Neural progenitor cell (in vitro differentiated cells): ENCODE measurements around the gene NAV1. TPM values are rescaled to one million over a fixed set of nuclear protein-coding genes. Genes with fewer than 3 reads are reported as not detected.

Source experiments
- DNase-seq: peaks from one replicate; pipeline ENCODE4 v3.0.0-alpha.2; 2016; ENCODE audit warnings: low spot score
- H2AFZ ChIP-seq: fragments of 200-600 bp; sonication (generic); replicated peaks from 2 replicates; pipeline ENCODE4 v1.6.1; 2016; ENCODE audit warnings: antibody characterized with exemption
- H3F3A ChIP-seq: fragments of 200-600 bp; sonication (generic); 2 replicates; pipeline ENCODE4 v1.6.1; 2016; ENCODE audit warnings: antibody characterized with exemption, low read depth
- H3K27ac ChIP-seq: fragments of 200-600 bp; sonication (generic); 2 replicates; pipeline ENCODE4 v1.5.1; 2016; ENCODE audit warnings: mild to moderate bottlenecking
- H3K27me3 ChIP-seq: fragments of 200-600 bp; sonication (generic); 2 replicates; pipeline ENCODE4 v1.6.1; 2016; ENCODE audit warnings: mild to moderate bottlenecking, moderate library complexity
- H3K36me3 ChIP-seq: fragments of 200-600 bp; sonication (generic); 2 replicates; pipeline ENCODE4 v1.5.1; 2016
- H3K4me1 ChIP-seq: fragments of 200-600 bp; sonication (generic); 2 replicates; pipeline ENCODE4 v1.6.1; 2016; ENCODE audit warnings: mixed run types
- H3K4me2 ChIP-seq: fragments of 200-600 bp; sonication (generic); 2 replicates; pipeline ENCODE4 v1.6.1; 2016
- H3K4me3 ChIP-seq: fragments of 200-600 bp; sonication (generic); 2 replicates; pipeline ENCODE4 v1.5.1; 2016
- H3K79me2 ChIP-seq: fragments of 200-600 bp; sonication (generic); 2 replicates; pipeline ENCODE4 v1.6.1; 2016; ENCODE audit warnings: low read depth
- H3K9ac ChIP-seq: fragments of 200-600 bp; sonication (generic); 2 replicates; pipeline ENCODE4 v1.6.1; 2016
- H3K9me3 ChIP-seq: fragments of 200-600 bp; sonication (generic); 2 replicates; pipeline ENCODE4 v1.5.1; 2016; ENCODE audit warnings: low read depth
- H4K20me1 ChIP-seq: fragments of 200-600 bp; sonication (generic); 2 replicates; pipeline ENCODE4 v1.6.1; 2016; ENCODE audit warnings: low read depth
- H3K27ac Mint-ChIP-seq: 3 replicates; pipeline ENCODE4 v1.8.0; 2021; ENCODE audit warnings: mixed read lengths
- H3K27me3 Mint-ChIP-seq: 2 replicates; pipeline ENCODE4 v1.8.0; 2022; ENCODE audit warnings: low read depth, mild to moderate bottlenecking, inconsistent platforms, moderate library complexity, mixed read lengths; ENCODE audit not compliant: insufficient read depth
- H3K36me3 Mint-ChIP-seq: 3 replicates; pipeline ENCODE4 v1.8.0; 2021; ENCODE audit warnings: mixed read lengths
- H3K4me1 Mint-ChIP-seq: 3 replicates; pipeline ENCODE4 v1.8.0; 2021; ENCODE audit warnings: mixed read lengths
- H3K4me3 Mint-ChIP-seq: 3 replicates; pipeline ENCODE4 v1.8.0; 2021; ENCODE audit warnings: mild to moderate bottlenecking, moderate library complexity, mixed read lengths
- H3K9me3 Mint-ChIP-seq: 3 replicates; pipeline ENCODE4 v1.8.0; 2020; ENCODE audit warnings: mixed read lengths
- CTCF ChIP-seq: fragments of 200-600 bp; sonication (generic); IDR thresholded peaks from 2 replicates; pipeline ENCODE4 v1.5.1; 2017; ENCODE audit warnings: antibody characterized with exemption, mild to moderate bottlenecking
- EZH2 ChIP-seq: fragments of 200-600 bp; sonication (generic); IDR thresholded peaks from 2 replicates; pipeline ENCODE4 v1.6.1; 2017; ENCODE audit warnings: antibody characterized with exemption, mild to moderate bottlenecking, moderate library complexity
- EZH2phosphoT487 ChIP-seq: fragments of 200-600 bp; sonication (generic); IDR thresholded peaks from 2 replicates; pipeline ENCODE4 v1.6.1; 2017; ENCODE audit warnings: antibody characterized with exemption
- total RNA-seq: library from RNA; depleted of rRNA; stranded (reverse); fragments of >200 nt; gene quantifications from 2 replicates; pipeline ENCODE4 v1.2.3, GENCODE V29; 2015; ENCODE audit warnings: low replicate concordance

Gene NAV1
- total RNA-seq, 1 donor from 2014 or later, result 60.7 TPM

GRCh38 chr1:201504799-201505502 lies 34.0 kb upstream of the NAV1 start:
- Histone ChIP-seq H3K9ac (no peak overlapping the region), H3K9me3 (no peaks in the 10 kb centered on the region), H3K4me2 (peak overlapping the region; percentile 48), H2AFZ (no peak overlapping the region), H4K20me1 (no peaks in the 10 kb centered on the region), H3F3A (peaks cover 33% of the 10 kb centered on the region), H3K4me1 (peaks cover 41% of the 10 kb centered on the region), H3K27ac (no peak overlapping the region), H3K36me3 (no peaks in the 10 kb centered on the region), H3K79me2 (no peaks in the 10 kb centered on the region), H3K27me3 (peaks cover 41% of the 10 kb centered on the region), H3K4me3 (no peak overlapping the region)
- Mint-ChIP-seq H3K4me3 (no peak overlapping the region), H3K4me1 (peaks cover 48% of the 10 kb centered on the region), H3K27ac (peak overlapping the region; percentile 30), H3K27me3 (peaks cover 5% of the 10 kb centered on the region), H3K9me3 (no peaks in the 10 kb centered on the region), H3K36me3 (no peaks in the 10 kb centered on the region)
- DNase-seq, result no peak
- no peak for TF ChIP-seq CTCF
- no peak for TF ChIP-seq EZH2phosphoT487
- no peak for TF ChIP-seq EZH2

GRCh38 chr1:201505503-201505890 lies 33.4 kb upstream of the NAV1 start:
- Histone ChIP-seq H3K4me2 (peak overlapping the region; percentile 48), H4K20me1 (no peaks in the 10 kb centered on the region), H3K9ac (no peak overlapping the region), H3K9me3 (no peaks in the 10 kb centered on the region), H3K27ac (no peak overlapping the region), H2AFZ (no peak overlapping the region), H3K4me1 (peaks cover 36% of the 10 kb centered on the region), H3K27me3 (peaks cover 45% of the 10 kb centered on the region), H3F3A (peaks cover 27% of the 10 kb centered on the region), H3K4me3 (no peak overlapping the region), H3K36me3 (no peaks in the 10 kb centered on the region), H3K79me2 (no peaks in the 10 kb centered on the region)
- TF ChIP-seq EZH2phosphoT487, result no peak
- no peak for TF ChIP-seq CTCF
- TF ChIP-seq EZH2, result no peak
- Mint-ChIP-seq H3K4me1 (peaks cover 43% of the 10 kb centered on the region), H3K9me3 (no peaks in the 10 kb centered on the region), H3K27me3 (peaks cover 5% of the 10 kb centered on the region), H3K36me3 (no peaks in the 10 kb centered on the region), H3K27ac (peak overlapping the region; percentile 30), H3K4me3 (no peak overlapping the region)
- DNase-seq, result peak; percentile 77

GRCh38 chr1:201506092-201506491 lies 32.8 kb upstream of the NAV1 start:
- no peak for DNase-seq
- Histone ChIP-seq H3K27me3 (peaks cover 45% of the 10 kb centered on the region), H2AFZ (no peak overlapping the region)

More at GRCh38 chr1:201506092-201506491, 32.8 kb upstream of the NAV1 start:
- Histone ChIP-seq H3K79me2 (no peaks in the 10 kb centered on the region), H3K4me3 (no peak overlapping the region), H4K20me1 (no peaks in the 10 kb centered on the region), H3K9ac (no peak overlapping the region), H3K36me3 (no peaks in the 10 kb centered on the region), H3K4me2 (peak overlapping the region; percentile 75), H3F3A (peaks cover 21% of the 10 kb centered on the region), H3K4me1 (peaks cover 30% of the 10 kb centered on the region), H3K27ac (no peak overlapping the region), H3K9me3 (no peaks in the 10 kb centered on the region)
- TF ChIP-seq EZH2 (no peak), EZH2phosphoT487 (no peak), CTCF (no peak)
- Mint-ChIP-seq H3K27me3 (peaks cover 5% of the 10 kb centered on the region), H3K36me3 (no peaks in the 10 kb centered on the region), H3K4me3 (no peak overlapping the region), H3K4me1 (peaks cover 37% of the 10 kb centered on the region), H3K9me3 (no peaks in the 10 kb centered on the region), H3K27ac (peak overlapping the region; percentile 83)
